ENCODE data around the gene DNPEP.

Gene DNPEP

DNA sequence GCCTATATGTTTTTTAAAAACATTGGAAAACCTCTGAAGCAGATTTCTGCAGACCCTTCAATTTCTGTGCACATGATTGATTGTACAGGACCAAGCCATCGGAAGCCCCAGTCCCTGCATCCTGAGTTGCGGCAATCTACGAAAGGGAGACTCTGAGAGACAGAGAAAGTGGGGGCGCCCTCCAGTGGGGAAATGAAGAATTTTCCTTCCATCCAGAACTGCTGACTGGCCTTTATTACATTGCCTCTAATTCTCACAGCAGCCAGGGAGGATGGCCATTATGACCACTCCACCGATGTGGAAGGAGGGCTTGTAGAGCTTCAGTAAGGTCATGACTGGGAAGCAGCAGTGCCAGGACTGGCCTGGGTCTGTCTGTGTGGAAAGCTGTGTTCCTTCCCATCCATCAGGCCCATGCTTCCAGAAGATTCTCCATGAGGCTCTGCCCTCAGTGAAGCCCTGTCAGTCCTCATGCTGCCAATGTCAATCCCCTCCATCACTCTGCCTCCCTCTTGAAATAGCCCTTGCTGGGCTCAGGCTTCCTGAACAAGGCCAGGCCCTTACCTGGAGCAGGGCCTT lies 35.2 kb downstream of the DNPEP start:
- TF ChIP-seq SPI1 (IDR thresholded peaks at IDR 0.05; ENCODE audit: borderline replicate concordance, low read depth): no peak
- TF ChIP-seq, protein P1, sequence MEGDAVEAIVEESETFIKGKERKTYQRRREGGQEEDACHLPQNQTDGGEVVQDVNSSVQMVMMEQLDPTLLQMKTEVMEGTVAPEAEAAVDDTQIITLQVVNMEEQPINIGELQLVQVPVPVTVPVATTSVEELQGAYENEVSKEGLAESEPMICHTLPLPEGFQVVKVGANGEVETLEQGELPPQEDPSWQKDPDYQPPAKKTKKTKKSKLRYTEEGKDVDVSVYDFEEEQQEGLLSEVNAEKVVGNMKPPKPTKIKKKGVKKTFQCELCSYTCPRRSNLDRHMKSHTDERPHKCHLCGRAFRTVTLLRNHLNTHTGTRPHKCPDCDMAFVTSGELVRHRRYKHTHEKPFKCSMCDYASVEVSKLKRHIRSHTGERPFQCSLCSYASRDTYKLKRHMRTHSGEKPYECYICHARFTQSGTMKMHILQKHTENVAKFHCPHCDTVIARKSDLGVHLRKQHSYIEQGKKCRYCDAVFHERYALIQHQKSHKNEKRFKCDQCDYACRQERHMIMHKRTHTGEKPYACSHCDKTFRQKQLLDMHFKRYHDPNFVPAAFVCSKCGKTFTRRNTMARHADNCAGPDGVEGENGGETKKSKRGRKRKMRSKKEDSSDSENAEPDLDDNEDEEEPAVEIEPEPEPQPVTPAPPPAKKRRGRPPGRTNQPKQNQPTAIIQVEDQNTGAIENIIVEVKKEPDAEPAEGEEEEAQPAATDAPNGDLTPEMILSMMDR (IDR thresholded peaks at IDR 0.05; ENCODE audit: insufficient read depth, low read length): peak; percentile 54
- no peak for TF ChIP-seq GABPA (IDR thresholded peaks at IDR 0.05; ENCODE audit: low read depth)
- TF ChIP-seq POLR2AphosphoS5 (IDR thresholded peaks at IDR 0.05; ENCODE audit: low read depth): no peak
- TF ChIP-seq, protein P2, sequence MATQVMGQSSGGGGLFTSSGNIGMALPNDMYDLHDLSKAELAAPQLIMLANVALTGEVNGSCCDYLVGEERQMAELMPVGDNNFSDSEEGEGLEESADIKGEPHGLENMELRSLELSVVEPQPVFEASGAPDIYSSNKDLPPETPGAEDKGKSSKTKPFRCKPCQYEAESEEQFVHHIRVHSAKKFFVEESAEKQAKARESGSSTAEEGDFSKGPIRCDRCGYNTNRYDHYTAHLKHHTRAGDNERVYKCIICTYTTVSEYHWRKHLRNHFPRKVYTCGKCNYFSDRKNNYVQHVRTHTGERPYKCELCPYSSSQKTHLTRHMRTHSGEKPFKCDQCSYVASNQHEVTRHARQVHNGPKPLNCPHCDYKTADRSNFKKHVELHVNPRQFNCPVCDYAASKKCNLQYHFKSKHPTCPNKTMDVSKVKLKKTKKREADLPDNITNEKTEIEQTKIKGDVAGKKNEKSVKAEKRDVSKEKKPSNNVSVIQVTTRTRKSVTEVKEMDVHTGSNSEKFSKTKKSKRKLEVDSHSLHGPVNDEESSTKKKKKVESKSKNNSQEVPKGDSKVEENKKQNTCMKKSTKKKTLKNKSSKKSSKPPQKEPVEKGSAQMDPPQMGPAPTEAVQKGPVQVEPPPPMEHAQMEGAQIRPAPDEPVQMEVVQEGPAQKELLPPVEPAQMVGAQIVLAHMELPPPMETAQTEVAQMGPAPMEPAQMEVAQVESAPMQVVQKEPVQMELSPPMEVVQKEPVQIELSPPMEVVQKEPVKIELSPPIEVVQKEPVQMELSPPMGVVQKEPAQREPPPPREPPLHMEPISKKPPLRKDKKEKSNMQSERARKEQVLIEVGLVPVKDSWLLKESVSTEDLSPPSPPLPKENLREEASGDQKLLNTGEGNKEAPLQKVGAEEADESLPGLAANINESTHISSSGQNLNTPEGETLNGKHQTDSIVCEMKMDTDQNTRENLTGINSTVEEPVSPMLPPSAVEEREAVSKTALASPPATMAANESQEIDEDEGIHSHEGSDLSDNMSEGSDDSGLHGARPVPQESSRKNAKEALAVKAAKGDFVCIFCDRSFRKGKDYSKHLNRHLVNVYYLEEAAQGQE (IDR thresholded peaks at IDR 0.05; ENCODE audit: insufficient replicate concordance, low read depth): no peak
- peak in 1 of 2 experiments; percentile 59 for DNase-seq (ENCODE audit: low read depth in 1 of 2, low spot score in 1 of 2)
- H3K4me3 ChIP-seq (replicated peaks; ENCODE audit: insufficient read depth, low read length): no peak overlapping the region
- peaks cover 17% of the 10 kb centered on the region for H3K27me3 ChIP-seq (ENCODE audit: insufficient read depth, poor library complexity, severe bottlenecking)
- H3K27ac ChIP-seq (replicated peaks): no peak overlapping the region

DNA sequence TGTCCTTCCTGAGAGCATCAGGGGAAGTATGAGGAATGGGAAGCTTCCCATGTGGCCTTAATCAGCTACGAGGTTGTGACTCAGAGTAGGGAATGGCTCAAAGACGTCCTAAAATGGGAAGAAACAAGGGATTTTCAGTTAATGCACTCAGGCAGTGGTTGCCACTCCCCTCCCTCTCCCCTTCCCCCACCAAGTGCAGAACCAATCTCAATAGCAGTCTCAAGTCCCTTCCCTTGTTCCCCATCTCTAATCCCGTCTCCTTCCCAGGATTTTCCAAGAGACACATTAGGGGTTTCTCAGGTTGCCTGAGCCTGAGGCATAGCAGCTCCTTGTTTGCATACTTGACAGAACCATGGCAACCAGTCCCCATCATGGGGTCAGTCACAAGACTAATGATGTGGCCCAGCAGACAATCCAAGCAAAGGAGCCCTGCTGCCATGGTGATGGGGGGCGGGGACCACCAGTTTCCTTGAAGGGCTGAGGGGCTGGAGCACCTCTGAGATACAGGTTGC lies 36.9 kb downstream of the DNPEP start:
- DNase-seq (ENCODE audit: low read depth in 1 of 2, low spot score in 1 of 2): no peak
- no peak overlapping the region for H3K4me3 ChIP-seq (replicated peaks; ENCODE audit: insufficient read depth, low read length)
- H3K27me3 ChIP-seq (ENCODE audit: insufficient read depth, poor library complexity, severe bottlenecking): peaks cover 15% of the 10 kb centered on the region
- no peak for TF ChIP-seq POLR2AphosphoS5 (IDR thresholded peaks at IDR 0.05; ENCODE audit: low read depth)
- TF ChIP-seq, protein P1 (IDR thresholded peaks at IDR 0.05; ENCODE audit: insufficient read depth, low read length): no peak
- TF ChIP-seq GABPA (IDR thresholded peaks at IDR 0.05; ENCODE audit: low read depth): no peak
- no peak for TF ChIP-seq SPI1 (IDR thresholded peaks at IDR 0.05; ENCODE audit: borderline replicate concordance, low read depth)
- TF ChIP-seq, protein P2 (IDR thresholded peaks at IDR 0.05; ENCODE audit: insufficient replicate concordance, low read depth): no peak
- no peak overlapping the region for H3K27ac ChIP-seq (replicated peaks)

DNA sequence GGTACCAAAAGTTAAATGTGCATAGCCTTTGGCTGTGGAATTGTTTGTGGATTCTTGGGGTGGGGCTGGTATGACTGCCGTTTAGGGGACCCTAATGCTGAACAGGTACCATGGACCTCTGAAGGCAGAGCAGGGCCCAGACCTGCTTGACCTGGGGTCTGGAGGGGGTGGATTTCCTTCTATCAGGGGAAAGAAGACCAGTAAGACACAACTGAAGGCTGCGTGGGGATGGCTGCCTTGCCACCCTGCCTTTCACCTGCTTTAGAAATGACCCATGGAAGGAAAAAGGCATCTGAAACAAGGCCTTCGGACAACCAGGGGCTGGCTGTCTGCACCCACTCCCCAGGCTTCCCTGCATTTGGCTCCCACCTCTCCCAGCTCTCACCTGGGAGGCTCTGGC lies 37.5 kb downstream of the DNPEP start:
- DNase-seq (ENCODE audit: low read depth in 1 of 2, low spot score in 1 of 2): no peak
- Histone ChIP-seq H3K4me3 (replicated peaks; ENCODE audit: insufficient read depth, low read length) (no peak overlapping the region), H3K27me3 (ENCODE audit: insufficient read depth, poor library complexity, severe bottlenecking) (peaks cover 19% of the 10 kb centered on the region), H3K27ac (replicated peaks) (no peak overlapping the region)
- TF ChIP-seq GABPA (IDR thresholded peaks at IDR 0.05; ENCODE audit: low read depth) (no peak), SPI1 (IDR thresholded peaks at IDR 0.05; ENCODE audit: borderline replicate concordance, low read depth) (no peak), POLR2AphosphoS5 (IDR thresholded peaks at IDR 0.05; ENCODE audit: low read depth) (no peak)
- TF ChIP-seq, protein P2 (IDR thresholded peaks at IDR 0.05; ENCODE audit: insufficient replicate concordance, low read depth): no peak
- TF ChIP-seq, protein P1 (IDR thresholded peaks at IDR 0.05; ENCODE audit: insufficient read depth, low read length): no peak

Data from HL-60 (cell line).